HEK293 (cell line): ENCODE results near the gene UBASH3B.

ENCODE experiments used
- CTCF ChIA-PET: fragments of 350-600 bp; formaldehyde crosslinking; extraction: SDS; loops from one replicate; lab custom pipeline; 2021; ENCODE audit warnings: antibody characterized with exemption; lab: Yijun Ruan, JAX
- POLR2A ChIA-PET: fragments of 300-600 bp; formaldehyde crosslinking; extraction: SDS; loops from one replicate; lab custom pipeline; 2020; ENCODE audit warnings: antibody characterized with exemption, inconsistent platforms; lab: Yijun Ruan, JAX
- H3K27ac ChIP-seq: fragments of 200-500 bp; sonication (Bioruptor generic); 2 replicates; pipeline ENCODE4 v1.5.1; 2014; ENCODE audit warnings: low read depth, low read length, control low read depth, inconsistent platforms; ENCODE audit errors: extremely low read depth
- H3K36me3 ChIP-seq, 2 experiments: fragments of 200-500 bp in 1 of 2; sonication (Bioruptor generic) in 1 of 2; 1 replicate in 1 of 2; 2 replicates in 1 of 2; pipeline ENCODE4 v1.5.1; 2014 to 2017; ENCODE audit warnings: inconsistent platforms in 2 of 2, low read length in 2 of 2; ENCODE audit not compliant: control insufficient read depth in 2 of 2, insufficient read depth in 1 of 2
- H3K4me1 ChIP-seq: fragments of 200-500 bp; sonication (Bioruptor generic); 2 replicates; pipeline ENCODE4 v1.5.1; 2014; ENCODE audit warnings: mild to moderate bottlenecking, low read length, inconsistent platforms; ENCODE audit not compliant: control insufficient read depth, insufficient read depth
- H3K4me3 ChIP-seq: 2 replicates; pipeline ENCODE4 v1.5.1; 2011; ENCODE audit warnings: low read depth, mild to moderate bottlenecking, control low read depth, low read length, moderate library complexity
- H3K9me3 ChIP-seq: fragments of 200-500 bp; sonication (Bioruptor generic); 2 replicates; pipeline ENCODE4 v1.5.1; 2014; ENCODE audit warnings: low read depth, low read length, inconsistent platforms; ENCODE audit not compliant: control insufficient read depth, insufficient read depth
- CTCF ChIP-seq: fragments of 450-650 bp; formaldehyde crosslinking; IDR thresholded peaks from 2 replicates; pipeline ENCODE4 v1.5.1; 2016; ENCODE audit warnings: missing biosample characterization, missing genetic modification characterization
- HOXD13 ChIP-seq: sonication (generic); formaldehyde crosslinking; IDR thresholded peaks from 2 replicates; pipeline ENCODE4 v1.8.0; 2022; ENCODE audit warnings: missing genetic modification reagents, borderline replicate concordance
- KLF10 ChIP-seq: fragments of 450-650 bp; IDR thresholded peaks from 2 replicates; pipeline ENCODE4 v1.5.1; 2018; ENCODE audit warnings: missing biosample characterization, mild to moderate bottlenecking, missing genetic modification characterization
- OSR2 ChIP-seq: fragments of 450-650 bp; formaldehyde crosslinking; IDR thresholded peaks from 2 replicates; pipeline ENCODE4 v1.5.1; 2016; ENCODE audit warnings: missing biosample characterization, missing genetic modification characterization
- PATZ1 ChIP-seq: fragments of 450-650 bp; formaldehyde crosslinking; IDR thresholded peaks from 2 replicates; pipeline ENCODE4 v1.5.1; 2016; ENCODE audit warnings: missing biosample characterization, missing genetic modification characterization
- SP7 ChIP-seq: fragments of 450-650 bp; formaldehyde crosslinking; IDR thresholded peaks from 2 replicates; pipeline ENCODE4 v1.5.1; 2016; ENCODE audit warnings: missing biosample characterization, missing genetic modification characterization
- ZNF174 ChIP-seq: fragments of 450-650 bp; formaldehyde crosslinking; IDR thresholded peaks from 2 replicates; pipeline ENCODE4 v1.5.0; 2017; ENCODE audit warnings: missing biosample characterization, mild to moderate bottlenecking, missing genetic modification characterization
- ZNF37A ChIP-seq: fragments of 450-650 bp; IDR thresholded peaks from 2 replicates; pipeline ENCODE4 v1.5.1; 2018; ENCODE audit warnings: missing biosample characterization, missing genetic modification characterization
- ZNF513 ChIP-seq: fragments of 450-650 bp; IDR thresholded peaks from 2 replicates; pipeline ENCODE4 v1.5.1; 2018; ENCODE audit warnings: missing biosample characterization, missing genetic modification characterization
- ZNF658 ChIP-seq: fragments of 450-650 bp; formaldehyde crosslinking; IDR thresholded peaks from 2 replicates; pipeline ENCODE4; 2016; ENCODE audit warnings: missing biosample characterization, missing genetic modification characterization
- ZNF677 ChIP-seq: fragments of 450-650 bp; IDR thresholded peaks from 2 replicates; pipeline ENCODE4 v1.5.0; 2018; ENCODE audit warnings: missing biosample characterization, mild to moderate bottlenecking, missing genetic modification characterization, moderate library complexity
- ZXDB ChIP-seq: fragments of 450-650 bp; formaldehyde crosslinking; IDR thresholded peaks from 2 replicates; pipeline ENCODE4 v1.5.1; 2016; ENCODE audit warnings: missing biosample characterization, missing genetic modification characterization
- TF ChIP-seq, protein P1 (sequence below): fragments of 450-650 bp; formaldehyde crosslinking; conservative IDR thresholded peaks from 2 replicates; pipeline ENCODE4 v1.5.1; 2016; ENCODE audit warnings: low read depth, missing biosample characterization, missing genetic modification characterization
- TF ChIP-seq, protein P2 (sequence below): fragments of 450-650 bp; formaldehyde crosslinking; IDR thresholded peaks from 2 replicates; pipeline ENCODE4 v1.5.1; 2016; ENCODE audit warnings: missing biosample characterization, missing genetic modification characterization
- TF ChIP-seq, protein P3 (sequence below): fragments of 450-650 bp; formaldehyde crosslinking; IDR thresholded peaks from 2 replicates; pipeline ENCODE4 v1.5.1; 2016; ENCODE audit warnings: missing biosample characterization, missing genetic modification characterization

UBASH3B gene

DNA sequence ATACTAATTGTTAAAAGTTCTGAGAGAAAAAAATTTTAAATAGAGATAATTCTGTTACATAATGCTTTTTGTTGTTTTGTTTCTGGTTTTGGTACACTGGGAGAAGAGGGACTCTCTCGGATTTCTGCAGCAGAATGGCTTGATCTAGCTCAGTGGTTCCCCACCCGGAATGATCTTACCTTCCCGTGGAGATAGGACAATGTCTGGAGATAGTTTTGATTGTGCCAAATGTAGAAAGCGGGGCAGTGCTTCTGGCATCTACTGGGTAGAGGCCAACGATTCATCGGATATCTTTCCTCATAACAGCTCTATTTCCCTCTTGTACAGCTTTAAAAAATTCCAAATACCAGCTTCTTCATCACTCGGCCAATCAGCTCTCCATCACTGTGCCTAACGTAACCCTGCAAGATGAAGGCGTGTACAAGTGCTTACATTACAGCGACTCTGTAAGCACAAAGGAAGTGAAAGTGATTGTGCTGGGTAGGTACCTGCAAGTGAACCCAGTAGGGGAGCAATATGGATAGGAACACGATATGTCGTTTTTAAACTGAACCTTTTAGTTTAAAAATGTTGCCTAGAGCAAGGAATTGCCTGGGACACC lies 195.9 kb downstream of the UBASH3B start (continued):
- TF ChIP-seq ZNF677 (tag by site-specific recombination), result no peak
- no peak for TF ChIP-seq HOXD13 (CRISPR knock-in tag)
- no peak for TF ChIP-seq OSR2 (tag by site-specific recombination)
- TF ChIP-seq, protein P1, sequence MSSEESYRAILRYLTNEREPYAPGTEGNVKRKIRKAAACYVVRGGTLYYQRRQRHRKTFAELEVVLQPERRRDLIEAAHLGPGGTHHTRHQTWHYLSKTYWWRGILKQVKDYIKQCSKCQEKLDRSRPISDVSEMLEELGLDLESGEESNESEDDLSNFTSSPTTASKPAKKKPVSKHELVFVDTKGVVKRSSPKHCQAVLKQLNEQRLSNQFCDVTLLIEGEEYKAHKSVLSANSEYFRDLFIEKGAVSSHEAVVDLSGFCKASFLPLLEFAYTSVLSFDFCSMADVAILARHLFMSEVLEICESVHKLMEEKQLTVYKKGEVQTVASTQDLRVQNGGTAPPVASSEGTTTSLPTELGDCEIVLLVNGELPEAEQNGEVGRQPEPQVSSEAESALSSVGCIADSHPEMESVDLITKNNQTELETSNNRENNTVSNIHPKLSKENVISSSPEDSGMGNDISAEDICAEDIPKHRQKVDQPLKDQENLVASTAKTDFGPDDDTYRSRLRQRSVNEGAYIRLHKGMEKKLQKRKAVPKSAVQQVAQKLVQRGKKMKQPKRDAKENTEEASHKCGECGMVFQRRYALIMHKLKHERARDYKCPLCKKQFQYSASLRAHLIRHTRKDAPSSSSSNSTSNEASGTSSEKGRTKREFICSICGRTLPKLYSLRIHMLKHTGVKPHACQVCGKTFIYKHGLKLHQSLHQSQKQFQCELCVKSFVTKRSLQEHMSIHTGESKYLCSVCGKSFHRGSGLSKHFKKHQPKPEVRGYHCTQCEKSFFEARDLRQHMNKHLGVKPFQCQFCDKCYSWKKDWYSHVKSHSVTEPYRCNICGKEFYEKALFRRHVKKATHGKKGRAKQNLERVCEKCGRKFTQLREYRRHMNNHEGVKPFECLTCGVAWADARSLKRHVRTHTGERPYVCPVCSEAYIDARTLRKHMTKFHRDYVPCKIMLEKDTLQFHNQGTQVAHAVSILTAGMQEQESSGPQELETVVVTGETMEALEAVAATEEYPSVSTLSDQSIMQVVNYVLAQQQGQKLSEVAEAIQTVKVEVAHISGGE, result no peak
- TF ChIP-seq CTCF (tag by site-specific recombination), result no peak
- TF ChIP-seq, protein P2, sequence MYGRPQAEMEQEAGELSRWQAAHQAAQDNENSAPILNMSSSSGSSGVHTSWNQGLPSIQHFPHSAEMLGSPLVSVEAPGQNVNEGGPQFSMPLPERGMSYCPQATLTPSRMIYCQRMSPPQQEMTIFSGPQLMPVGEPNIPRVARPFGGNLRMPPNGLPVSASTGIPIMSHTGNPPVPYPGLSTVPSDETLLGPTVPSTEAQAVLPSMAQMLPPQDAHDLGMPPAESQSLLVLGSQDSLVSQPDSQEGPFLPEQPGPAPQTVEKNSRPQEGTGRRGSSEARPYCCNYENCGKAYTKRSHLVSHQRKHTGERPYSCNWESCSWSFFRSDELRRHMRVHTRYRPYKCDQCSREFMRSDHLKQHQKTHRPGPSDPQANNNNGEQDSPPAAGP (tag by site-specific recombination), result no peak

DNA sequence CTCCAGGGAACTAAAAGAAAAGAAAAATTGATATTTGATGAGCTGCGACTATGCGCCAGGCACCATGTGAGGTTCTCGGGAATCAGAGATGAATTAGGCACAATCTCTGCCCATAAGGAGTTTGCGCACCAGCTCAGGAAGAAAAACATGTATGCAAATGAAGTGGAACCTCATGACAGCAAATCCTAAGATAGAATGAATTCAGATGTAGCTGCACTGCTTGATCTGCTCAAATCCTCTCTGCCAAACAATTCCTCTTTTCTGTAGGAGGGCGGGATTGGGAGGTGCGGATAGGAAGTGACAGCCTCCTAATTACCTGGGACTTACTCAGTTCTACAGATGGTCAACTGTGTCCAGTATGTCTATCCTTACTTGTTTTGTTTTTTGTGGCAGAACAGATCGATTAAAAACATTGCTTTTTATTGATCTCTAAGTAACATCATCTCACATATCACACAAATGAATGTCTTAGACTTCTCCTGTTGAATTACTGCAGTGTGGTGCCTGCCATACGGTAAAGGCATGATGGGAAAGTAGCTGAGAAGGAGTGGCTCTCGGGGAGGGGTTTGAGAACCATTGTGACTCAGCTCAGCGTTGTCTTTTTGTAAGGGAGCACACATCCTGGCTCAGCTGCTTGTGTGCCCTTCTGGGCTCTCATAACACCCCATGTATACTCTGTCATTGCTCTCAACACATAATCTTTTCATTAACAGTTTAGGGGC lies 196.7 kb downstream of the UBASH3B start:
- TF ChIP-seq ZXDB (tag by site-specific recombination) (no peak), ZNF513 (tag by site-specific recombination) (no peak), SP7 (tag by site-specific recombination) (no peak), KLF10 (tag by site-specific recombination) (no peak), ZNF658 (tag by site-specific recombination) (no peak), ZNF37A (tag by site-specific recombination) (no peak), ZNF174 (tag by site-specific recombination) (no peak), PATZ1 (tag by site-specific recombination) (no peak)
- TF ChIP-seq, protein P3, sequence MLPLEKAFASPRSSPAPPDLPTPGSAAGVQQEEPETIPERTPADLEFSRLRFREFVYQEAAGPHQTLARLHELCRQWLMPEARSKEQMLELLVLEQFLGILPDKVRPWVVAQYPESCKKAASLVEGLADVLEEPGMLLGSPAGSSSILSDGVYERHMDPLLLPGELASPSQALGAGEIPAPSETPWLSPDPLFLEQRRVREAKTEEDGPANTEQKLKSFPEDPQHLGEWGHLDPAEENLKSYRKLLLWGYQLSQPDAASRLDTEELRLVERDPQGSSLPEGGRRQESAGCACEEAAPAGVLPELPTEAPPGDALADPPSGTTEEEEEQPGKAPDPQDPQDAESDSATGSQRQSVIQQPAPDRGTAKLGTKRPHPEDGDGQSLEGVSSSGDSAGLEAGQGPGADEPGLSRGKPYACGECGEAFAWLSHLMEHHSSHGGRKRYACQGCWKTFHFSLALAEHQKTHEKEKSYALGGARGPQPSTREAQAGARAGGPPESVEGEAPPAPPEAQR (tag by site-specific recombination), result no peak
- TF ChIP-seq, all 188 proteins: peak for 0
- H3K27ac ChIP-seq, result no peak overlapping the region
- H3K36me3 ChIP-seq, result no peaks in the 10 kb centered on the region
- no peak overlapping the region for H3K4me3 ChIP-seq
- ChIA-PET CTCF (interaction anchor here (0.5 to 8.1 kb wide), 26 partner anchors 13 to 271 kb away, joined by 3 to 131 read pairs (median 8); no protein-coding TSS in a partner anchor), POLR2A (no interaction called here)
- H3K4me1 ChIP-seq, result 0 out of 2 replicates have a peak, but pooled peaks cover 3% of the 10 kb centered on the region
- no peaks in the 10 kb centered on the region for H3K9me3 ChIP-seq
